NB4 (cell line): ENCODE measurements around the gene WRAP73.

Experiments used
- CTCF ChIP-seq: IDR thresholded peaks from one replicate; pipeline ENCODE4 v1.5.1; 2012; ENCODE audit warnings: low read depth, low read length
- MAX ChIP-seq: IDR thresholded peaks from 2 replicates; pipeline ENCODE4 v1.6.1; 2011; ENCODE audit warnings: low read depth, low read length

GRCh38 chr1:3632716-3633343 is 17.1 kb downstream of the WRAP73 start:
- no peak for TF ChIP-seq CTCF
- no peak for TF ChIP-seq MAX
